Common myeloid progenitor, CD34-positive (primary cell): Measurements from ENCODE around the gene PSPC1.

Experiments
- CTCF ChIA-PET: fragments of 350-600 bp; sonication (Branson Sonifier 250); formaldehyde crosslinking; loops from one replicate; lab custom pipeline; 2021; ENCODE audit warnings: antibody characterized with exemption; lab: Charles Lee
- POLR2A ChIA-PET: fragments of 350-600 bp; sonication (Branson Sonifier 250); formaldehyde crosslinking; loops from one replicate; lab custom pipeline; 2021; ENCODE audit warnings: antibody characterized with exemption; lab: Charles Lee
- DNase-seq, 3 donors: peaks; one replicate each; pipeline versions ENCODE4 v3.0.0 to v3.0.0-alpha.2; 2013
- H3K27ac ChIP-seq, 2 experiments: 1 replicate in 1 of 2; 2 replicates in 1 of 2; pipeline ENCODE4 v1.7.0; 2013; ENCODE audit warnings: inconsistent platforms in 2 of 2, low read length in 2 of 2, mild to moderate bottlenecking in 2 of 2, low read depth in 1 of 2, moderate library complexity in 1 of 2; ENCODE audit not compliant: severe bottlenecking in 2 of 2, insufficient read depth in 1 of 2, poor library complexity in 1 of 2
- H3K27me3 ChIP-seq, 5 experiments: replicated peaks in 2 of 5; 1 replicate in 3 of 5; 2 replicates in 2 of 5; pipeline versions ENCODE4 v1.6.1 to v1.7.0; 2013; ENCODE audit warnings: low read length in 4 of 5, mild to moderate bottlenecking in 2 of 5, moderate library complexity in 2 of 5, inconsistent platforms in 1 of 5; ENCODE audit not compliant: insufficient read depth in 5 of 5, control insufficient read depth in 4 of 5
- H3K36me3 ChIP-seq, 4 experiments: 1 replicate in 2 of 4; 2 replicates in 2 of 4; pipeline versions ENCODE4 v1.6.1 to v1.7.0; 2013; ENCODE audit warnings: low read length in 3 of 4, control low read depth in 1 of 4, mild to moderate bottlenecking in 1 of 4; ENCODE audit not compliant: control insufficient read depth in 4 of 4, insufficient read depth in 4 of 4
- H3K4me1 ChIP-seq, 4 experiments: 1 replicate in 3 of 4; 2 replicates in 1 of 4; pipeline versions ENCODE4 v1.6.1 to v1.7.1; 2013; ENCODE audit warnings: low read length in 3 of 4, mild to moderate bottlenecking in 3 of 4, control low read depth in 1 of 4, inconsistent platforms in 1 of 4, moderate library complexity in 1 of 4; ENCODE audit not compliant: control insufficient read depth in 4 of 4, insufficient read depth in 4 of 4; ENCODE audit errors: control extremely low read depth in 1 of 4
- H3K4me3 ChIP-seq, 7 experiments: 1 replicate in 4 of 7; 2 replicates in 3 of 7; pipeline versions ENCODE4 v1.5.1 to v1.7.0; 2013; ENCODE audit warnings: mild to moderate bottlenecking in 7 of 7, low read length in 6 of 7, moderate library complexity in 6 of 7, inconsistent platforms in 2 of 7, low read depth in 2 of 7, control low read depth in 1 of 7; ENCODE audit not compliant: insufficient read depth in 4 of 7, control insufficient read depth in 1 of 7; ENCODE audit errors: extremely low read depth in 1 of 7
- H3K9me3 ChIP-seq, 5 experiments: 1 replicate in 4 of 5; 2 replicates in 1 of 5; pipeline versions ENCODE4 v1.6.1 to v1.7.1; 2013; ENCODE audit warnings: low read length in 4 of 5, mild to moderate bottlenecking in 2 of 5, inconsistent platforms in 1 of 5, low read depth in 1 of 5, moderate library complexity in 1 of 5; ENCODE audit not compliant: control insufficient read depth in 4 of 5, insufficient read depth in 2 of 5; ENCODE audit errors: control extremely low read depth in 1 of 5
- WGBS: methylation state at CpG from one replicate; pipeline ENCODE4 v1.1.5; 2013; ENCODE audit not compliant: insufficient coverage; 5-methylcytosine and 5-hydroxymethylcytosine counted together

Gene PSPC1

GRCh38 chr13:19810996-19811881 is 28.5 kb upstream of the PSPC1 start:
- Histone ChIP-seq H3K9me3 (peaks cover 0 to 6% (median 2%) of the 10 kb centered on the region in 5 experiments), H3K4me1 (no peaks in the 10 kb centered on the region), H3K36me3 (peaks cover 0 to 7% (median 4%) of the 10 kb centered on the region in 4 experiments), H3K27me3 (no peaks in the 10 kb centered on the region), H3K4me3 (no peak overlapping the region), H3K27ac (no peak overlapping the region)
- DNase-seq: no peak
- POLR2A ChIA-PET: no interaction called here
- CTCF ChIA-PET: interaction anchor here (0.8 kb wide), 1 partner anchor 39 kb away, joined by 3 read pairs; no protein-coding TSS in a partner anchor
- 96% methylated on average over 6 of the region's 7 CpGs for WGBS

- CTCF ChIA-PET: interaction anchor here (1.4 kb wide), 1 partner anchor 10 kb away, joined by 3 read pairs; no protein-coding TSS in a partner anchor
- peaks cover 0 to 6% (median 2%) of the 10 kb centered on the region in 5 experiments for H3K9me3 ChIP-seq
- WGBS: 97% methylated on average over 3 of the region's 4 CpGs
- H3K27me3 ChIP-seq: no peaks in the 10 kb centered on the region
- DNase-seq: no peak
- peaks cover 0 to 6% (median 4%) of the 10 kb centered on the region in 4 experiments for H3K36me3 ChIP-seq
- POLR2A ChIA-PET: no interaction called here
- H3K4me3 ChIP-seq: no peak overlapping the region
- H3K4me1 ChIP-seq: no peaks in the 10 kb centered on the region
- H3K27ac ChIP-seq: no peak overlapping the region
Observed at GRCh38 chr13:19810151-19810550, 27.4 kb upstream of the PSPC1 start.

GRCh38 chr13:19805765-19806164 is 23.0 kb upstream of the PSPC1 start:
- Histone ChIP-seq H3K27ac (no peak overlapping the region), H3K4me3 (no peak overlapping the region), H3K4me1 (no peaks in the 10 kb centered on the region), H3K9me3 (no peaks in the 10 kb centered on the region), H3K27me3 (no peaks in the 10 kb centered on the region), H3K36me3 (peaks cover 0 to 2% (median under 1%) of the 10 kb centered on the region in 4 experiments)
- whole genome bisulfite sequencing: 100% methylated on average over 4 of the region's 4 CpGs
- POLR2A ChIA-PET: no interaction called here
- no peak for DNase-seq
- CTCF ChIA-PET: no interaction called here

GRCh38 chr13:19795956-19796355 is 13.2 kb upstream of the PSPC1 start:
- Histone ChIP-seq H3K9me3 (no peaks in the 10 kb centered on the region), H3K4me1 (peaks cover 0 to 10% (median 2%) of the 10 kb centered on the region in 4 experiments), H3K27ac (no peak overlapping the region), H3K36me3 (peaks cover 0 to 5% (median 1%) of the 10 kb centered on the region in 4 experiments), H3K4me3 (no peak overlapping the region), H3K27me3 (no peaks in the 10 kb centered on the region)
- POLR2A ChIA-PET: no interaction called here
- WGBS: 100% methylated on average over 7 of the region's 7 CpGs
- DNase-seq: no peak
- CTCF ChIA-PET: no interaction called here

- CTCF ChIA-PET: interaction anchor here (1.0 kb wide), 1 partner anchor 55 kb away, joined by 3 read pairs; no protein-coding TSS in a partner anchor
- H3K27ac ChIP-seq: no peak overlapping the region
- 100% methylated on average over 3 of the region's 4 CpGs for WGBS
Observed at GRCh38 chr13:19794631-19795030, 11.9 kb upstream of the PSPC1 start.

GRCh38 chr13:19791953-19792537 is 9.3 kb upstream of the PSPC1 start:
- ChIA-PET POLR2A (no interaction called here), CTCF (no interaction called here)
- Histone ChIP-seq H3K4me3 (no peak overlapping the region), H3K27ac (no peak overlapping the region), H3K27me3 (no peaks in the 10 kb centered on the region), H3K4me1 (peaks cover 0 to 10% (median 2%) of the 10 kb centered on the region in 4 experiments), H3K36me3 (no peaks in the 10 kb centered on the region), H3K9me3 (no peaks in the 10 kb centered on the region)
- WGBS: 90% methylated on average over 7 of the region's 7 CpGs
- DNase-seq: no peak

More at GRCh38 chr13:19794631-19795030, 11.9 kb upstream of the PSPC1 start:
- H3K9me3 ChIP-seq: no peaks in the 10 kb centered on the region
- peaks cover 0 to 5% (median 1%) of the 10 kb centered on the region in 4 experiments for H3K36me3 ChIP-seq
- no peaks in the 10 kb centered on the region for H3K27me3 ChIP-seq
- no peak for DNase-seq
- peaks cover 0 to 10% (median 2%) of the 10 kb centered on the region in 4 experiments for H3K4me1 ChIP-seq
- H3K4me3 ChIP-seq: no peak overlapping the region
- POLR2A ChIA-PET: no interaction called here
